GM18907 (cell line): ENCODE results near the gene DMRTB1.
"Not testable (repeated sequence)": the region's sequence is repeated elsewhere in the genome, so short reads cannot be mapped to it uniquely, and the experiment has no call there.

Experiments used
- ATAC-seq: cut with Tn5 transposase; IDR thresholded peaks from one replicate; pipeline ENCODE4 v1.9.1; 2021; ENCODE audit warnings: mild to moderate bottlenecking, moderate library complexity; ENCODE audit not compliant: unreplicated experiment

DMRTB1 gene

GRCh38 chr1:53434405-53435007, 24.7 kb upstream of the DMRTB1 start:
- ATAC-seq, result not testable (repeated sequence)

GRCh38 chr1:53435151-53435550, 24.0 kb upstream of the DMRTB1 start:
- ATAC-seq, result no peak

DNA sequence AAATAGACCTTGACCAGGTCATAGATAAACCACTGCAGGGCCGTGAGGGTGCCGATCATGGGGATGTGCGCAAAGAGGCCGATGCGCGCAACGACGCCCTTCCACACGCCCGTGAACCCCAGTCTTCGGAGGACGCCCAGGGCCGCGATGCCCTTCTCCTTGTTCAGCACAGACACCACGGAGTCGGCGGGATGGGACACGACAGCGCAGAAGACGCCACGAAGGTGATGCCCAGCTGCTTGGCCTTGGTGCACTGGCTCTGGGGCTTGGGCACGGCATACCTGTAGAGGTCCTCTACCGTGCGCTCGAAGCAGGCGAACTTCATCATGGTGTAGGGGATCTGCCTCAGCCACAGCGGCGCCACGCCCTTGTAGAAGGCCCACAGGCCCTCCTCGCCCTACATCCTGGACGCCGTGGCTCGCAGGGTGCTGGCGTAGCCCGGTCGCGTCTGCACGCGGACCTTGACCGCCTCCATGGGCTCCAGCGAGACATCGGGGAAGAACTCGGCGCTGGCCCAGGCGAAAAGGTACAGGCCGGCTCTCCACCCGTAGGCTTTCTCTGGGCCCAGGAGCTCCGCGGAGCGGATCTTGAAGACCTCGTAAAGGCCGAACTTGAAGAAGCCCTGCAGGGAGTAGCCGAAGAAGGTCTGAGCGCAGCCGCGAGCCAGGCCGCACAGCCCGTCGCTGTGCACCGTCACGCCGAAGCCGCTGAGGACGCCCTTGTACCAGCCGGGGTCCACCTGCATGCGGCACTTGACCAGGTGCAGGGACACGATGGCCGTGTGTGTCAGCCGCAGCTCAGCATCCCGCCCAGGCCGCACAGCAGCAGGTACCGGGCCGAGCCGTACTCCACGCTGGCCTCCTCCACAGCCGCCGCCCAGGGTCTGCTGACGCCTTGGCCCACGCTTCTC, 20.5 kb upstream of the DMRTB1 start:
- ATAC-seq, result no peak

GRCh38 chr1:53439337-53440207, 19.6 kb upstream of the DMRTB1 start:
- no peak for ATAC-seq

- ATAC-seq, result no peak
Observed at GRCh38 chr1:53440633-53441032, 18.6 kb upstream of the DMRTB1 start.

GRCh38 chr1:53442299-53442698, 16.9 kb upstream of the DMRTB1 start:
- ATAC-seq, result no peak

- no peak for ATAC-seq
Observed at GRCh38 chr1:53446051-53446450, 13.1 kb upstream of the DMRTB1 start.

DNA sequence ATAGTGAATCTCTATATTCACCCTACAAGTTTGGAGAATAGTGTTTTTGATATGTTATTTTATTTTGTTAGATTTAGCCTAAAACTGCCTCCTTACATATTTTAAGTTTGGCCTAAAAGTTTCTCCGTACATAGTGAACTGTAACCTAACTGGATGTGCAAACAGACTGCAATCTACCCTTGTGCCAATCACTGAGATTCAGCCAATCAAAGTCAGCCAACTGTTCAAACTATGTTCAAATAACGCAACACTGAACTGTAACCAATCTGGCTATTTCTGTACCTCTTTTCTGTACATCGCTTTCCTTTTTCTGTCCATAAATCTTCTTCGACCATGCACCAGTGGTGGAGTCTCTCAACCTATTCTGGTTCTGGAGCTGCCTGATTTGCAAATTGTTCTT, 11.8 kb upstream of the DMRTB1 start:
- ATAC-seq, result no peak

- no peak for ATAC-seq
Observed at GRCh38 chr1:53448241-53448841, 10.9 kb upstream of the DMRTB1 start.

GRCh38 chr1:53449021-53449420, 10.2 kb upstream of the DMRTB1 start:
- ATAC-seq, result no peak

- ATAC-seq, result no peak
Observed at GRCh38 chr1:53449693-53450092, 9.5 kb upstream of the DMRTB1 start.

- ATAC-seq, result no peak
Observed at GRCh38 chr1:53450225-53450624, 9.0 kb upstream of the DMRTB1 start.

- ATAC-seq, result no peak
Observed at GRCh38 chr1:53454019-53454418, 5.2 kb upstream of the DMRTB1 start.

- no peak for ATAC-seq
Observed at GRCh38 chr1:53455364-53455991, 3.7 kb upstream of the DMRTB1 start.

DNA sequence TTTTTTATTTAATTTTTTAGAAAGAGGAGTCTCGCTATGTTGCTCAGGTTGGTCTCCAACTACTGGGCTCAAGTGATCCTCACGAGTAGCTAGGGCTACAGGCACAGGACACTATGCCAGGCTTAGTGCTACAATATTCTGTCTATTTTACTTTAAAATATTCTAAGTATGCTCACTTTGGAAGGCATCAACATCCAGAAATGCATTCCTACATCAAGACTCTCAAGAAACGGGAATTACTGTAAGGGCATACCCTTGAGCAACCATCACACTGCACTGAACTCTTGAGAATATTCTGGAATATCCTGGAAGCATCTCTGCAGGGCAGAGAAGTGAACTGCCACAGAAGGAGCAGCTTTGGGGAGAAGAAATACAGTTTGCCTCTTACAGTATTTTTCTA, 565 bp upstream of the DMRTB1 start:
- no peak for ATAC-seq

DNA sequence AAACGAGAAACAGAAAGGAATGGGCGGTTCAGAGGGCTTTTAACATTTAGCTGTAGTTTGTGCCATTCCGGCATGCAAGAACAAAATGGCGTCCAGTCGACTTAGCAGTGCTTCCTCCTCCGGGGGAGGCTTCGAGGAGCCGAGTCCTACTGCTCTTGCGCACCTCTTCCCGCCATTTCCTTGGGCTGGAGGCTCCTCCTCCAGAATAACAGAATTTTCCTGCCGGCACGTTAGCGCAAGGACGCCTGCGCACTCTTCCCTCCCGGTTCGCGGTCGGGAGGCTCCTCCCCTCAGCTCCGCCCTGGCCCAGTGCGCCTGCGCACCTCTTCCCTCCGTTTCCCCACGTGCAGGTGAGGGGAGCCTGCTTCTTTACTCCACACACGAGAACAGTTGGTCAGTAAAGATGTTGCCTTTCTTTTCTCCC, 1.0 kb downstream of the DMRTB1 start:
- ATAC-seq, result no peak

DNA sequence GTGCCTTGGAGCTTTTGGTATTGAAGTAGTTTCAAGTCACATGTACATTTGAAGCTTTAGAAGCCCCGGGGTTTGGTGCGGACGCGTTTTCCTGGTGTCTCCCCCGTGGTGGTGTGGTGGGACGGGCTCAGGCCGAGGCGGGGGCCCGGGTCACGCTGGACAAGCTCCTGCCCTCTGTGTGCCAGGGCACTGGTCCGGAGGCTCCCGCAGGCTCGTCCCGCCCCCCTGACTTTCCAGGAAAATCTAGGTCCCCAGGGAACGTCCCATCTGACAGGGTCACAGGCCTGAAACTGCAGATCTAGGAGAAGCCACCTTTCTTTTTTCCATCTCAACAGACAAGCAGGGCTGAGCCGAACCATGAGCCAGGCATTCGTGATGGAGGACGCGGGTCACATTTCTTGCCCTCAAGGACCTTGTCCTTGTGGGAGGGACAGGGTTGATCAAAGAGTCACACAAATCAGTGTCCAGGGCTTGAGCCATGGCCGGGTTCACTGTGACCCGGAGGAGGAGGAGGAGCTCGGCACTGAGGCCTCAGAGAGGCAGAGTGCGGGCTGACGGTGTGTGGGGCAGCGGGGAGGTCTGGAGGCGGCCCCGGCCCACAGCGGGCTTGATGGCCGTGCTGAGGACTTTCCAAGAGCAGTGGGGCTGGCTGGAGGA, 1.6 kb downstream of the DMRTB1 start:
- no peak for ATAC-seq

GRCh38 chr1:53461323-53462044, 2.3 kb downstream of the DMRTB1 start:
- ATAC-seq, result no peak

- no peak for ATAC-seq
Observed at GRCh38 chr1:53462193-53462592, 3.0 kb downstream of the DMRTB1 start.
